DLD1 (cell line): ENCODE measurements around the gene GJC1.

ENCODE experiments used
- in situ Hi-C: cut with HindIII; loops from 2 replicates; pipeline ENCODE4 v1.10.0; 2017; ENCODE audit warnings: low sequenced_read_pairs

Gene GJC1

GRCh38 chr17:44804302-44805089 is 25.6 kb downstream of the GJC1 start:
- in situ Hi-C loops: no loop called here

- in situ Hi-C loops: no loop called here
Observed at GRCh38 chr17:44801880-44802279, 28.2 kb downstream of the GJC1 start.

DNA sequence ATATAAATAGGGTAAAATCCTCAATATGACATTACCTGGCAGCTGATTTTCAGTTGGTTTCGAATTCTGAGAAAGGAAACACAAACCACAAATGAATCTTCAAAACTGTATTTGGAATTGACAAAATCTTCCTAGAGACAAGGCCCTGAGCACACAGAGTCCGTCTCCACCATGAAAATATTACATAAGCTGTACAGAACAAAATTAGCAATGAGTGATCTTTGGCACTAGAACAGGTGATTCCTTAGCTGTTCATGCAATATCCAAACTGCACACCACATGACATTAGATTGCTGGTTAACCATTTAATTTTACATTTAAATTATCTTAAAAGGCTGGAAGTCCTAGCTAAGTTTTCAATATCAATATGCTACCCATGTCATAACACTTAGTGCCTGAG is 31.7 kb downstream of the GJC1 start:
- in situ Hi-C loops: no loop called here

DNA sequence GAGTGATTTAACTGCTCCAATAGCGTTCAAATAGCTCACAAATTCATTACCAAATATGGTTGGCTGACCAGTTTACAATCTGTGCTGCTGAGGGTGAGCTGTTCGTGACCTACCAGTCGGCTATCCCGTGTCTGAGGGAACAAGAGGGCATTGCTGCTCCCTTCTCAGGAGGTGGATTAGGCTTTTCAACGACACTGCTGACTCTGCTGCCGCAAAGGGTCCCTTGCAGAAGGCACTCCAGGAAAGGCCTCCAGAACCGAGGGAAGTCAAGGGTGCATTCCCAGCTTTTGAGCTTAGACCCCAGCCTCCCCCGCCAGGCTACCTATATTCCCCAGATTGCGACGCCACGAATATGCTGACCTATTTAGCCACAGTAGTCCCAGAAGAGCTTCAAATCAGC is 32.3 kb downstream of the GJC1 start:
- in situ Hi-C loops: no loop called here

- in situ Hi-C loops: no loop called here
Observed at GRCh38 chr17:44796731-44797130, 33.4 kb downstream of the GJC1 start.

DNA sequence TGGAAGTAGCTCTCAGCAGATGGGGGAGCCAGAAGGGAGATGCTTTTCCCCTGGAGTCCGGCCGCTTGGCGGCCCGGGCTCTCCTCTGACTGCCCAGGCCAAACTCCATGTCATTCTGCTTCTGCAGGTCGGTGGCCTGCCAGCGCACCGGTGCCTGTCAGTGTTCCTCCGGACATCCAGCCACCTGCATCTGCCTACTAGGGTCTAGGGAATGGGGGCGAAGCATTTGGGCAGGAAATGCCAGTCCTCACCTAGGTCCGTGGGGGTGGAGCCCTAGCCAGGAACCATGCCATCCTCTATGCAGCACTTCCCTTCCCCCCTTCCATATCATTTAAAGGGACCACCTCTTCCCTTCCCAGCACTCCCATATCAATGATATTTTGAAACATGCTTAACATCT is 34.2 kb downstream of the GJC1 start:
- in situ Hi-C loops: no loop called here

DNA sequence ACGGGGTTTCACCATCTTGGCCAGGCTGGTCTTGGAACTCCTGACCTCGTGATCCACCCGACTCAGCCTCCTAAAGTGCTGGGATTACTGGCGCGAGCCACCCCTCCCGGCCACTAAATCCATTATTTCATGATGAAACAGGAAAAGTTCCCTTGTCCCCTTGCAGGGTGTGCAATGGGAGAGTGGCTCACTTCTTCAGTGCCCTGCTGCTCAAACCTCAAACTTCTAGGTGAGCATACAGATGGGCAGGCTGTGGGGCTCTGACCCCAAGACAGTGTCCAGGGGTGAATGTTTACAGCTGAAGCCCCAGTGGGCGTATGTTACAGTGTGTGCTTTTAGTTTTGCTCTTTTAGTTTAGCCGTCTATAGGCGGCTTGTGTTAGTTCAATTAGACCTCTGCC is 34.7 kb downstream of the GJC1 start:
- in situ Hi-C loops: no loop called here

DNA sequence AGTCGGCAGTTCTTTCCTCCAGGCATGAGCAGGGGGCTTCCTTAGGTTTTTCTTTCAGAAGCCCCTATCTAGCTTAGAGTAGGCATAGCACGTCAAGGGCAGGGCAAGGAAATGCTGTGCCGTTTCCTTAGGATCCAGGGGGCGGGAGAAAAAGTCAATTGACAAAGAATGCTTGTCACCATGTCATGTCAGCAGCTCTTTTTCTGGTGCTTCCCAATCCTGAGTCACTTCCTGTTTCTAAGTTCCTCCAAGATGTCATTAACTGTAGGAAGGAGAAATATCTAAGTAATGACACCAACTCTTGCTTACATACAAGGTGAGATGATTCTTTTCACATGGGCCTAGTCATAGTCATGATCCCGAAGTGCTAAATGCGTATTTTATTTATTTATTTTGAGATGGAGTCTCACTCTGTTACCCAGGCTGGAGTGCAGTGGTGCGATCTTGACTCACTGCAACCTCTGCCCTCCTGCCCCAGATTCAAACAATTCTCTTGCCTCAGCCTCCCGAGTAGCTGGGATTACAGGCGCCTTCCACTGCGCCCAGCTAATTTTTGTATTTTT is 35.2 kb downstream of the GJC1 start:
- in situ Hi-C loops: no loop called here

DNA sequence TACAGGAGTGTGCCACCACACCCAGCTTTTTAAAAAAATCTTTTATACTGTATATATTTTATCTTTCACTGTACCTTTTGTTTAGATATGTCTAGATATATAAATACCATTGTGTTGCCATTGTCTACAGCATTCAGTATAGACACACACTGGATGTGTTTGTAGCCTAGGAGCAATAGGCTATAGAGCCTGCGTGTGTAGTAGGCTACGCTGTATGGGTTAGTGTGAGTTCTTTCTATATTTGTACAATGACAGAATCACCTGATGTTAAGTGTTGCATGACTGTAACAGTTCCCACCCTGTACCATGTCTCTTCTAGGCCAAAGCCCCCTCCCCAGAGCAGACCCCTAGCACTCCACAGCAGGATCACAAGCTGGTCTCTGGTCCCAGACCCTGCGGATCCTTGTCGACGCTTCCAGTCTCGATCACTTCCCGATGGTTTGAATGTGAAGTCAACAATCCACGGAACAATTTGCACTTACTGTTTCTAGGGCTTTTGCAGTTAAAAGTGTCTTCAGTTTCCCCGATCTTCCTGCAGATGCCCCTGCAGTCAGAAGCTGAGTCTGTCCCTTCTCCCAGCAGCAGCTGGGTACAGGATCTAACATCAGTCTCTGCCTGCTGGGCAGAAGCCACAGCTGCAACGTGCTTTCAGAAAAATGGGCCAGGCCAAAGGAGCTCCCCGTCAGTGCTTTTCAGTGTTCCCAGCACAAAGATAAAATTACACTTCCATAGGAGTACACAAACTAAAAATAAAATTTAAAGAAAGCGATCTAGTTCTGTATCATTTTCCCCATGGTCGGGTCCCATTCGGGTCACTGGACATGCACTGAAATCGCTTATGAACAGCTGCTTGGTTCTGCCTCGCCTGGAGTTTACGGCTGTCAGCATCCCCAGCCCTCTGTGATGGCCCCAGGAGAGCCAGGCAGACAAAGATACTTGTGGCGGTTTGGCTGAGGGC is 35.9 kb downstream of the GJC1 start:
- in situ Hi-C loops: no loop called here

- in situ Hi-C loops: no loop called here
Observed at GRCh38 chr17:44792276-44792675, 37.8 kb downstream of the GJC1 start.

DNA sequence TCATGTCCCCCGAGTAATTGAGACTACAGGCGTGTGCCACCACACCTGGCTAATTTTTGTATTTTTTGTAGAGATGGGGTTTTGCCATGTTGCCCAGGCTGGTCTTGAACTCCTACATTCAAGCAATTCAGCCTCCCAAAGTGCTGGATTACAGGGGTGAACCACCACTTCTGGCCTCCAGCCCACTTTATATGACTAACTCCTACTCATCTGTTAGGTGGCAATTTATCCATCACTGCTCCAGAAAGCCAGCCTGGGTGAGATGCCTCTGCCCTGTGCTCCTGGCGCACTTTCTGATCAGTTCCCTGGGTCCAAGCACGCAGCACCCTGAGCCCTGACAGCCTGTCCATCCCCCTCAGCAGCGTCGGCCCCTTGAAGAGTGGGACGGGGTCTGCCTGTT is 41.9 kb downstream of the GJC1 start:
- in situ Hi-C loops: no loop called here

DNA sequence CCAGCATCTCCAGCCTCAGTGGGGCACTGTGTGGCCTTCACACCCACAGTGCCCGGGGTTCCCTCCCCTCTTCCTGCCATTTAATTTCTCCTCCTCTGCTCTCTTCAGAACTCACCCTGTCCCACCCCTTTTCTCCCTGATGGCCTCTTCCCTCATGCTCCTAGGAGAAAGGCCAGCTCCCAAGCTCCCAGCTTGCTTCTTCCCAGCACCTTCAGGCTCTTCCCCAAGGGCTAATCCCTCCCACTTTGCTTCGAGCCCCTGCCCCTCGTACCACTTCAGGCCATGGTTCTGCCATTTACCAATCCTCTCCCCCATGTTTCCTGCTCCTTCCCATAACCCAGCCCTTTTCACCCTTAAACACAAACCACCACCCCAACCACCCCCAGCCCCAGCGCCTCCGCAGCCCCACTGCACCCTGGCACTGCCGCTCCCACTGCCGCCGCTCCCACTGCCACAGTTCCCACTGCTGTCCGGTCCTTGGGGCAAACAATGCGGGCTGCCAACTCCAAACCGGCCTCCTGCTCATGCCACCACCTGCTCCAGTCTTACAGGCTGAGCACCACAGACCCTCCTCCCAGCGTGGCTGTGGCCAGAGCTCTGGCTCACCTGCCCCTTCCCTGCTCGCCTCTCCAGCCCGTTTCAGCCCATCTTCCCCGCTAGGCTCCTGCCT is 42.7 kb downstream of the GJC1 start:
- in situ Hi-C loops: no loop called here

GRCh38 chr17:44786551-44787081 is 43.5 kb downstream of the GJC1 start:
- in situ Hi-C loops: no loop called here

GRCh38 chr17:44785921-44786320 is 44.2 kb downstream of the GJC1 start:
- in situ Hi-C loops: no loop called here

GRCh38 chr17:44782326-44782850 is 47.7 kb downstream of the GJC1 start:
- in situ Hi-C loops: no loop called here

GRCh38 chr17:44781551-44782325 is 48.3 kb downstream of the GJC1 start:
- in situ Hi-C loops: no loop called here

GRCh38 chr17:44780845-44781480 is 49.1 kb downstream of the GJC1 start:
- in situ Hi-C loops: no loop called here

GRCh38 chr17:44780161-44780560 is 49.9 kb downstream of the GJC1 start:
- in situ Hi-C loops: no loop called here
